HepG2 (cell line): Measurements from ENCODE around the gene BCL2L2. TPM values are rescaled to one million over a fixed set of nuclear protein-coding genes. Genes with fewer than 3 reads are reported as not detected.

ENCODE experiments used
- AKAP8 ChIP-seq: sonication (generic); formaldehyde crosslinking; IDR thresholded peaks from 2 replicates; pipeline ENCODE4 v1.5.1; 2020; ENCODE audit warnings: mild to moderate bottlenecking, missing genetic modification reagents
- ATF5 ChIP-seq: sonication (generic); formaldehyde crosslinking; IDR thresholded peaks from 2 replicates; pipeline ENCODE4 v1.4.0; 2020; ENCODE audit warnings: mild to moderate bottlenecking, low read depth, missing genetic modification reagents
- BRF2 ChIP-seq: sonication (generic); formaldehyde crosslinking; IDR thresholded peaks from 2 replicates; pipeline ENCODE4 v1.8.1; 2022; ENCODE audit warnings: mild to moderate bottlenecking, missing genetic modification reagents
- CBX5 ChIP-seq: sonication (generic); formaldehyde crosslinking; IDR thresholded peaks from 2 replicates; pipeline ENCODE4 v1.4.0; 2020; ENCODE audit warnings: missing genetic modification reagents, borderline replicate concordance
- CENPBD1 ChIP-seq: sonication (generic); formaldehyde crosslinking; IDR thresholded peaks from 2 replicates; pipeline ENCODE4 v1.8.0; 2022; ENCODE audit warnings: missing genetic modification reagents, low read depth, mild to moderate bottlenecking, borderline replicate concordance
- CREBL2 ChIP-seq: sonication (generic); formaldehyde crosslinking; IDR thresholded peaks from 2 replicates; pipeline ENCODE4 v1.8.1; 2023; ENCODE audit warnings: missing genetic modification reagents, mild to moderate bottlenecking, borderline replicate concordance
- ETV5 ChIP-seq: IDR thresholded peaks from 2 replicates; pipeline ENCODE4 v1.6.1; 2018; ENCODE audit warnings: missing biosample characterization, missing genetic modification reagents, inconsistent platforms, borderline replicate concordance
- HOXA3 ChIP-seq: sonication (generic); formaldehyde crosslinking; IDR thresholded peaks from 2 replicates; pipeline ENCODE4 v1.5.0; 2020; ENCODE audit warnings: missing genetic modification reagents
- LBX2 ChIP-seq: sonication (generic); formaldehyde crosslinking; IDR thresholded peaks from 2 replicates; pipeline ENCODE4 v1.5.0; 2020; ENCODE audit warnings: missing genetic modification reagents, mild to moderate bottlenecking, borderline replicate concordance
- POLR2AphosphoS2 ChIP-seq: IDR thresholded peaks from 2 replicates; pipeline ENCODE4 v1.6.1; 2011; ENCODE audit warnings: low read depth, low read length, improper control_type of control experiment
- PRPF4 ChIP-seq: fragments of 200-400 bp; formaldehyde crosslinking; IDR thresholded peaks from 2 replicates; pipeline ENCODE4 v1.6.1; 2016; ENCODE audit warnings: low read length, low read depth; ENCODE audit not compliant: poor library complexity, severe bottlenecking
- SAP130 ChIP-seq: IDR thresholded peaks from 2 replicates; pipeline ENCODE4 v1.6.1; 2016; ENCODE audit warnings: low read depth
- SIX4 ChIP-seq: sonication (generic); formaldehyde crosslinking; IDR thresholded peaks from 2 replicates; pipeline ENCODE4 v1.4.0; 2020; ENCODE audit warnings: missing genetic modification reagents
- SNAPC2 ChIP-seq: sonication (generic); formaldehyde crosslinking; IDR thresholded peaks from 2 replicates; pipeline ENCODE4 v1.8.1; 2022; ENCODE audit warnings: mild to moderate bottlenecking, missing genetic modification reagents
- TBL1XR1 ChIP-seq: fragments of 150-350 bp; IDR thresholded peaks from 2 replicates; pipeline ENCODE4 v1.6.1; 2014; ENCODE audit warnings: borderline replicate concordance, low read length; ENCODE audit not compliant: partially characterized antibody
- TFE3 ChIP-seq: IDR thresholded peaks from 2 replicates; pipeline ENCODE4 v1.6.1; 2016
- YY1 ChIP-seq: IDR thresholded peaks from 2 replicates; pipeline ENCODE4 v1.6.1; 2011; ENCODE audit warnings: low read length, low read depth, moderate library complexity, mild to moderate bottlenecking; ENCODE audit not compliant: insufficient read depth, insufficient replicate concordance
- ZBTB21 ChIP-seq: sonication (generic); formaldehyde crosslinking; IDR thresholded peaks from 2 replicates; pipeline ENCODE4 v1.4.0; 2020; ENCODE audit warnings: missing genetic modification reagents
- ZBTB37 ChIP-seq: sonication (generic); formaldehyde crosslinking; IDR thresholded peaks from 2 replicates; pipeline ENCODE4 v1.4.0; 2020; ENCODE audit warnings: mild to moderate bottlenecking, missing genetic modification reagents
- ZNF530 ChIP-seq: sonication (generic); formaldehyde crosslinking; IDR thresholded peaks from 2 replicates; pipeline ENCODE4 v1.5.0; 2020; ENCODE audit warnings: low read depth, mild to moderate bottlenecking, missing genetic modification reagents
- ZNF557 ChIP-seq: sonication (generic); formaldehyde crosslinking; IDR thresholded peaks from 2 replicates; pipeline ENCODE4 v1.4.0; 2020; ENCODE audit warnings: missing genetic modification reagents
- ZNF615 ChIP-seq: sonication (generic); formaldehyde crosslinking; IDR thresholded peaks from 2 replicates; pipeline ENCODE4 v1.5.0; 2020; ENCODE audit warnings: mild to moderate bottlenecking, missing genetic modification reagents, borderline replicate concordance
- ZNF7 ChIP-seq: IDR thresholded peaks from 2 replicates; pipeline ENCODE4 v1.6.1; 2016; ENCODE audit warnings: missing biosample characterization, missing genetic modification reagents
- ZNF788 ChIP-seq: sonication (generic); formaldehyde crosslinking; IDR thresholded peaks from 2 replicates; pipeline ENCODE4 v1.5.0; 2020; ENCODE audit warnings: mild to moderate bottlenecking, missing genetic modification reagents, borderline replicate concordance
- polyA plus RNA-seq, 8 experiments: library from polyadenylated mRNA; depleted of rRNA in 3 of 8; stranded (reverse) in 7 of 8; unstranded in 1 of 8; fragments of >200 nt; fragmentation: Illumina TruSeq in 4 of 8; extraction: Trizol in 4 of 8; gene quantifications; 2 replicates each; pipeline versions ENCODE4 v1.2.1 to v1.2.3, GENCODE V29; 2011 to 2016; ENCODE audit warnings: low read depth in 4 of 8, missing spikeins in 1 of 8, mixed read lengths in 1 of 8; ENCODE audit not compliant: insufficient read depth in 1 of 8
- total RNA-seq, 5 experiments: library from RNA; depleted of rRNA; stranded (reverse); fragments of >200 nt; fragmentation: Illumina TruSeq; extraction: Trizol; gene quantifications; 2 replicates each; pipeline ENCODE4 v1.2.3, GENCODE V29; 2016; ENCODE audit warnings: low read depth in 1 of 5

BCL2L2 gene
- total and polyA plus RNA-seq, 2 of the 13 experiments (the other 11 are each of a cell fraction or from before 2014, with no cell fraction given) = 28.1 to 49.8 TPM

GRCh38 chr14:23301288-23301968 lies 5.2 kb upstream of the BCL2L2 start (continued):
- no peak for TF ChIP-seq ATF5
- no peak for TF ChIP-seq ZNF530
- peak; percentile 97 for TF ChIP-seq SAP130 (CRISPR knock-in tag)
- peak; percentile 90 for TF ChIP-seq YY1
- peak; percentile 93 for TF ChIP-seq ZNF788 (CRISPR knock-in tag)
- TF ChIP-seq SNAPC2 = no peak; the same call in 1 of the 2 replicates
- peak; percentile 84 for TF ChIP-seq ETV5 (CRISPR knock-in tag)
- peak; percentile 86 for TF ChIP-seq BRF2 (CRISPR knock-in tag)
- TF ChIP-seq CREBL2 (CRISPR knock-in tag) = no peak
- TF ChIP-seq ZBTB21 (CRISPR knock-in tag) = peak; percentile 68
- peak; percentile 98 for TF ChIP-seq HOXA3 (CRISPR knock-in tag)
- peak; percentile 96; the same call in 1 of the 2 replicates for TF ChIP-seq LBX2 (CRISPR knock-in tag)
- peak; percentile 56; the same call in 1 of the 2 replicates for TF ChIP-seq ZNF7 (CRISPR knock-in tag)
- TF ChIP-seq CENPBD1 = no peak
- TF ChIP-seq ZNF557 (CRISPR knock-in tag) = peak; percentile 60; the same call in 1 of the 2 replicates
- TF ChIP-seq ZBTB37 (CRISPR knock-in tag) = 0 out of 2 replicates have a peak, but pooled peaks have one; percentile 22
- TF ChIP-seq AKAP8 (CRISPR knock-in tag) = peak; percentile 86
- TF ChIP-seq POLR2AphosphoS2 = peak; percentile 75; the same call in 1 of the 2 replicates
- TF ChIP-seq CBX5 (CRISPR knock-in tag) = peak; percentile 94; the same call in 1 of the 2 replicates
- no peak for TF ChIP-seq PRPF4
- TF ChIP-seq ZNF615 (CRISPR knock-in tag) = no peak
- TF ChIP-seq TFE3 (CRISPR knock-in tag) = peak; percentile 100
- peak; percentile 73 for TF ChIP-seq TBL1XR1
- TF ChIP-seq SIX4 = peak; percentile 64; the same call in 1 of the 2 replicates
